CD14-positive monocyte (primary cell): ENCODE results near the gene QSOX2. TPM values are rescaled to one million over a fixed set of nuclear protein-coding genes. Genes with fewer than 3 reads are reported as not detected.

ENCODE experiments used
- DNase-seq, 3 donors: peaks; one replicate each; pipeline ENCODE4 v3.0.0-alpha.2; 2011 to 2022
- H2AFZ ChIP-seq: 2 replicates; pipeline ENCODE4 v1.6.0; 2012; ENCODE audit warnings: mild to moderate bottlenecking, low read depth, low read length, inconsistent platforms; ENCODE audit not compliant: insufficient read depth, poor library complexity, severe bottlenecking
- H3K27ac ChIP-seq, 2 donors: 1 replicate in 1 of 2; 2 replicates in 1 of 2; pipeline ENCODE4 v1.5.1; 2012 to 2013; ENCODE audit warnings: low read length in 2 of 2, control low read depth in 1 of 2, inconsistent platforms in 1 of 2, low read depth in 1 of 2, mild to moderate bottlenecking in 1 of 2
- H3K27me3 ChIP-seq, 2 donors: one replicate each; pipeline versions ENCODE4 v1.6.0 to v1.6.1; 2011 to 2013; ENCODE audit warnings: low read length in 2 of 2; ENCODE audit not compliant: control insufficient read depth in 2 of 2, insufficient read depth in 2 of 2
- H3K36me3 ChIP-seq, 2 donors: replicated peaks in 1 of 2; 1 replicate in 1 of 2; 2 replicates in 1 of 2; pipeline versions ENCODE4 v1.5.1 to v1.6.1; 2012 to 2013; ENCODE audit warnings: low read length in 2 of 2, control low read depth in 1 of 2, inconsistent platforms in 1 of 2, mild to moderate bottlenecking in 1 of 2; ENCODE audit not compliant: insufficient read depth in 2 of 2, control insufficient read depth in 1 of 2
- H3K4me1 ChIP-seq, 2 donors: 1 replicate in 1 of 2; 2 replicates in 1 of 2; pipeline versions ENCODE4 v1.5.1 to v1.6.1; 2012 to 2013; ENCODE audit warnings: low read length in 2 of 2, control low read depth in 1 of 2, inconsistent platforms in 1 of 2, mild to moderate bottlenecking in 1 of 2, moderate library complexity in 1 of 2; ENCODE audit not compliant: insufficient read depth in 2 of 2, control insufficient read depth in 1 of 2
- H3K4me2 ChIP-seq: replicated peaks from 2 replicates; pipeline ENCODE3; 2012; ENCODE audit warnings: low read length, moderate library complexity, mild to moderate bottlenecking; ENCODE audit not compliant: poor library complexity, severe bottlenecking; ENCODE audit errors: extremely low read depth
- H3K4me3 ChIP-seq, 3 experiments: fragments of 200-600 bp in 1 of 3; sonication (generic) in 1 of 3; replicated peaks in 1 of 3; 1 replicate in 2 of 3; 2 replicates in 1 of 3; pipeline ENCODE4 v1.5.1; 2011 to 2013; ENCODE audit warnings: low read length in 3 of 3, mild to moderate bottlenecking in 3 of 3, control low read depth in 2 of 3, low read depth in 2 of 3, inconsistent platforms in 1 of 3, moderate library complexity in 1 of 3
- H3K79me2 ChIP-seq: 2 replicates; pipeline ENCODE4 v1.6.0; 2012; ENCODE audit warnings: mild to moderate bottlenecking, control low read depth, inconsistent platforms, low read length, moderate library complexity; ENCODE audit not compliant: insufficient read depth
- H3K9ac ChIP-seq: 2 replicates; pipeline ENCODE4 v1.6.0; 2017; ENCODE audit warnings: low read length, mild to moderate bottlenecking; ENCODE audit not compliant: insufficient read depth, poor library complexity, severe bottlenecking
- H3K9me3 ChIP-seq, 2 donors: replicated peaks in 1 of 2; 1 replicate in 1 of 2; 2 replicates in 1 of 2; pipeline versions ENCODE4 v1.5.1 to v1.6.1; 2012 to 2013; ENCODE audit warnings: low read length in 2 of 2, control low read depth in 1 of 2; ENCODE audit not compliant: control insufficient read depth in 1 of 2, insufficient read depth in 1 of 2
- H4K20me1 ChIP-seq: 2 replicates; pipeline ENCODE4 v1.6.0; 2012; ENCODE audit warnings: mild to moderate bottlenecking, low read length, control low read depth, moderate library complexity; ENCODE audit not compliant: insufficient read depth
- H3K27ac Mint-ChIP-seq, 7 donors: one replicate each; pipeline ENCODE4 v1.8.0; 2020; ENCODE audit warnings: mild to moderate bottlenecking in 7 of 7, mixed read lengths in 7 of 7, moderate library complexity in 6 of 7, inconsistent platforms in 2 of 7
- H3K27me3 Mint-ChIP-seq, 3 donors: one replicate each; pipeline ENCODE4 v1.8.0; 2021 to 2022; ENCODE audit warnings: low read depth in 3 of 3, mild to moderate bottlenecking in 3 of 3, mixed read lengths in 3 of 3, moderate library complexity in 3 of 3, inconsistent platforms in 1 of 3
- H3K36me3 Mint-ChIP-seq, 2 donors: one replicate each; pipeline ENCODE4 v1.8.0; 2020; ENCODE audit warnings: mixed read lengths in 2 of 2, inconsistent platforms in 1 of 2, mild to moderate bottlenecking in 1 of 2
- H3K4me1 Mint-ChIP-seq: one replicate; pipeline ENCODE4 v1.8.0; 2020; ENCODE audit warnings: mild to moderate bottlenecking, mixed read lengths
- H3K4me3 Mint-ChIP-seq, 2 donors: one replicate each; pipeline ENCODE4 v1.8.0; 2020; ENCODE audit warnings: mild to moderate bottlenecking in 2 of 2, mixed read lengths in 2 of 2, moderate library complexity in 1 of 2
- H3K9me3 Mint-ChIP-seq, 7 donors: one replicate each; pipeline ENCODE4 v1.8.0; 2020 to 2022; ENCODE audit warnings: mixed read lengths in 7 of 7, mild to moderate bottlenecking in 6 of 7, moderate library complexity in 6 of 7, inconsistent platforms in 2 of 7
- WGBS: methylation state at CpG from one replicate; pipeline ENCODE4 v1.1.5; 2013; ENCODE audit warnings: missing lambda C conversion rate; ENCODE audit not compliant: insufficient coverage; 5-methylcytosine and 5-hydroxymethylcytosine counted together
- intact Hi-C, 2 donors: fragments of 100-400 bp; cut with micrococcal nuclease; formaldehyde crosslinking; loops; one replicate each; pipeline versions ENCODE4 v1.15.0 to v1.15.1; 2023
- polyA plus RNA-seq, 3 donors: library from polyadenylated mRNA; depleted of rRNA in 1 of 3; unstranded in 2 of 3; stranded (reverse) in 1 of 3; fragments of 300-500 nt in 2 of 3; fragments of >200 nt in 1 of 3; fragmentation: Illumina TruSeq in 2 of 3; gene quantifications; 1 replicate in 2 of 3; 2 replicates in 1 of 3; pipeline ENCODE4 v1.2.3, GENCODE V29; 2012 to 2021
- TF ChIP-seq, protein P1 (sequence below): fragments of 200-600 bp; IDR thresholded peaks from one replicate; pipeline ENCODE4 v1.8.0; 2022; ENCODE audit warnings: antibody characterized with exemption, mild to moderate bottlenecking

The QSOX2 gene
- polyA plus RNA-seq, 3 donors, result 0.03 to 8.4 (median 0.17) TPM

DNA sequence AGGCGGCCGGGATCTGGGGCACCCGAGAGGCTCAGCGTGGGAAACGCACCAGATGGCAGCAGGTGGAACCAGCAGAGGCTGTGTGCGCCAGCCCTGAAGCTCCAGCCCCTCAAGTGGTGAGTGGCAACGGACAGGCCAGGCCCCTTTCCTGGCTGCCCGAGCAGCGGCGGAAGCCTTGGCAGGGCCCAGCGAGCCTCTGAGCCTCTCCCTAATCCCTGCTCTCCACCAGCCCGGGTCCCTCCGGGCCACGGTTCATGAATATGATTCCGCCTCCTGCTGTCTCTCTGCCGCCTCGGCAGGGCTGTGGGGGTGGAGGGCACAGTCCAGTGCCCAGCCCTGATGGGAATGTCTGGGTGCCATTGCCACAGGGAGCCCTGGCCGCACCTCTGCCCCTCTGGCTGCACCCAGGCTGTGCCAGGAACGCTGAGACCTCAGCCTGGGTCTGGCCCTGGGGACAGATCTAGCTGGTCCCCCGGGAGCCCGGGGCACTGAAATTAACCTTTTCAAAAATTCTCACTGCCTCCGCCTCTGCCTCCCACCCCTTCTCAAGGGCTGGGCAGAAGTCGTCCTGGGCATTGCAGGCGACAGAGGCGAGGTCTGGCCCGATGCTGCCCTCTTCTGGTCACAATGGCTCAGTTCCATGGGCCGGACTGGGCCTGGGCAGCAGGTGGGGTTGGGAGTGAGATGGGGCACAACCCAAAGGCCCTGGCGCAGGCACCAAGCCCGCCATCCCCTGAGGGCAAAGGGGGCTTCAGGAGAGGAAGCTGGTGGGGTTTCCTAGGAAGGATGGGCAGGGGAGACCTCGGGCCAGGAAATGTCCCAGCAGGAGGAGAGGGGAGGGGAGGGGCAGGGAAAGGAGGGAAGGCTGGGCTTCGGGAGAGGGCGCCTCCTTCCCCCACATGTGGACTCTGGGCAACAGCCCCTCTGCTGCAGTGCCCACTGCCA is 38.0 kb upstream of the QSOX2 start:
- Histone ChIP-seq H3K27me3 (no peaks in the 10 kb centered on the region), H3K9ac (no peak overlapping the region), H3K4me2 (peak overlapping the region; percentile 24), H3K27ac (no peak overlapping the region), H2AFZ (no peak overlapping the region), H4K20me1 (no peaks in the 10 kb centered on the region), H3K4me1 (no peaks in the 10 kb centered on the region), H3K4me3 (no peak overlapping the region), H3K36me3 (no peaks in the 10 kb centered on the region), H3K79me2 (no peaks in the 10 kb centered on the region), H3K9me3 (no peaks in the 10 kb centered on the region)
- intact Hi-C loops, result loop anchor here in 1 of 2 donors (5.0 to 10.0 kb wide), 2 partner anchors 111 to 679 kb away; no protein-coding TSS in a partner anchor
- peak overlapping the region in 1 of 2 donors; percentile 73 for H3K4me3 Mint-ChIP-seq
- peaks cover 8 to 16% (median 14%) of the 10 kb centered on the region in 3 donors for H3K27me3 Mint-ChIP-seq
- WGBS, result 40% methylated on average over 20 of the region's 32 CpGs
- DNase-seq, result peak; percentile 54 to 63 (median 61)
- H3K9me3 Mint-ChIP-seq, result peaks cover 0 to 2% (median 0%) of the 10 kb centered on the region in 7 donors
- TF ChIP-seq, protein P1, sequence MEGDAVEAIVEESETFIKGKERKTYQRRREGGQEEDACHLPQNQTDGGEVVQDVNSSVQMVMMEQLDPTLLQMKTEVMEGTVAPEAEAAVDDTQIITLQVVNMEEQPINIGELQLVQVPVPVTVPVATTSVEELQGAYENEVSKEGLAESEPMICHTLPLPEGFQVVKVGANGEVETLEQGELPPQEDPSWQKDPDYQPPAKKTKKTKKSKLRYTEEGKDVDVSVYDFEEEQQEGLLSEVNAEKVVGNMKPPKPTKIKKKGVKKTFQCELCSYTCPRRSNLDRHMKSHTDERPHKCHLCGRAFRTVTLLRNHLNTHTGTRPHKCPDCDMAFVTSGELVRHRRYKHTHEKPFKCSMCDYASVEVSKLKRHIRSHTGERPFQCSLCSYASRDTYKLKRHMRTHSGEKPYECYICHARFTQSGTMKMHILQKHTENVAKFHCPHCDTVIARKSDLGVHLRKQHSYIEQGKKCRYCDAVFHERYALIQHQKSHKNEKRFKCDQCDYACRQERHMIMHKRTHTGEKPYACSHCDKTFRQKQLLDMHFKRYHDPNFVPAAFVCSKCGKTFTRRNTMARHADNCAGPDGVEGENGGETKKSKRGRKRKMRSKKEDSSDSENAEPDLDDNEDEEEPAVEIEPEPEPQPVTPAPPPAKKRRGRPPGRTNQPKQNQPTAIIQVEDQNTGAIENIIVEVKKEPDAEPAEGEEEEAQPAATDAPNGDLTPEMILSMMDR, result peak; percentile 84
- no peaks in the 10 kb centered on the region for H3K4me1 Mint-ChIP-seq
- peak overlapping the region in 1 of 7 donors; percentile 74 for H3K27ac Mint-ChIP-seq
- H3K36me3 Mint-ChIP-seq, result no peaks in the 10 kb centered on the region

DNA sequence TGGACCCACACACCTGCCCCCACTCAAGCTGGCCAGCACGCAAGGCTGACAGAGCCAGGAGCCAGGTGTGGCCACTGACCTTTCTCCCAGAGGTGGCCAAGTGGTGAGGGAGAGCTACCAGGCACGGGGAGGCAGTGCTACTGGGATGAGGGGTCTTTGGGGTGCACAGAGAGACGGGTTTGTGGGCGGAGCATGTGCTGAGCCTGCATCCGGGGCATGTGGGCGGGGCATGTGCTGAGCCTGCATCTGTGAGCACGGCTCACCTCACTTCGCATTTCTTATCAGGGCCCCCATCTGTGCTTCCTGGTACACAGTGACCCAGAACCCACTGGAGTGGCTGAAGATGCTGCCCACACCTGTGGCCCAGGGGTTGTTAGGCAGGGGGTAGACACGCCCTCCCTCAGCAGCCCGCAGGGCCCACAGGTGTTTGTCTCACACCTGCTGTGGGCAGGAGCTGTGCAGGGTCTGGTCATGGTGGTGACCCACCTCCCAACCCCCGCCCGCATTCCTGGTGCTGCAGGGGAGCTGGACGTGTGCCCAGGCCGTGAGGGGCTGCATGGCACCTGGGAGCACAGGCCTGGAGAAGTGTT is 36.8 kb upstream of the QSOX2 start:
- peak overlapping the region in 1 of 7 donors; percentile 69 for H3K27ac Mint-ChIP-seq
- no peaks in the 10 kb centered on the region for H3K79me2 ChIP-seq
- TF ChIP-seq, protein P1, result no peak
- no peak for DNase-seq
- no peaks in the 10 kb centered on the region for H3K36me3 Mint-ChIP-seq
- no peaks in the 10 kb centered on the region for H3K9me3 ChIP-seq
- H3K27me3 ChIP-seq, result no peaks in the 10 kb centered on the region
- no peak overlapping the region for H3K4me3 Mint-ChIP-seq
- no peak overlapping the region for H3K4me3 ChIP-seq
- intact Hi-C loops, result loop anchor here in 1 of 2 donors (5.0 to 10.0 kb wide), 2 partner anchors 110 to 678 kb away; no protein-coding TSS in a partner anchor
- no peak overlapping the region for H3K9ac ChIP-seq
- H3K4me2 ChIP-seq, result no peak overlapping the region
- peaks cover 0 to 2% (median 0%) of the 10 kb centered on the region in 7 donors for H3K9me3 Mint-ChIP-seq
- WGBS, result 34% methylated on average over 10 of the region's 14 CpGs
- no peaks in the 10 kb centered on the region for H3K4me1 ChIP-seq
- H3K27me3 Mint-ChIP-seq, result peaks cover 8 to 20% (median 17%) of the 10 kb centered on the region in 3 donors
- H4K20me1 ChIP-seq, result no peaks in the 10 kb centered on the region
- H3K36me3 ChIP-seq, result no peaks in the 10 kb centered on the region
- no peaks in the 10 kb centered on the region for H3K4me1 Mint-ChIP-seq
- no peak overlapping the region for H3K27ac ChIP-seq
- H2AFZ ChIP-seq, result no peak overlapping the region
